ENCODE measurements around the gene AK3.

DNA sequence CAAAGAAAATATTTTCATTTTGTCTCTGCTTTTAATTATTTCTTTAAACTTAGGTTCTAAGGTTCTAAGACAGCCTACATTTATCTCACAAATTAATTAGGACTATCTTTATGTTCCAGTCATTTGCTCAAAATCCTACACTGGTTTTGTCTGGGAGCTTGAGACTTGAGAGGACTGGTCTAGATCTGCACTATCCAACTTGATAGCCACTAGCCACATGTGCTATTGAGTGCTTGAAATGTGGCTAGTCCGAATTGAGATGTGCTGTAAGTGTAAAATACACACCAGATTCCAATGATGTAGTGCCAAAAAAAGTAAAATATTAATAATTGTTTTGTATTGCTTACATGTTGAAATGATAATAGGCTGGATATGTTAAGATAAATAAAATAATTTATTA lies 54.4 kb downstream of the AK3 start:
- TF ChIP-seq CTCF (IDR thresholded peaks at IDR 0.05; ENCODE audit: insufficient read depth, low read length, poor library complexity, severe bottlenecking) (no peak), EZH2phosphoT487 (conservative IDR thresholded peaks at IDR 0.05; ENCODE audit: low read length) (no peak)
